Epithelial cell of esophagus (primary cell): ENCODE results near the gene GRIN1.

Experiments used
- DNase-seq: peaks from one replicate; pipeline ENCODE4 v3.0.0; 2010; ENCODE audit warnings: low read depth
- H3K4me3 ChIP-seq: 2 replicates; pipeline ENCODE4 v1.5.1; 2011; ENCODE audit warnings: mild to moderate bottlenecking, low read length, control low read depth
- CTCF ChIP-seq: IDR thresholded peaks from 2 replicates; pipeline ENCODE4 v1.5.1; 2011; ENCODE audit warnings: low read depth, mild to moderate bottlenecking, low read length, control low read depth, inconsistent platforms; ENCODE audit not compliant: insufficient read depth; ENCODE audit errors: missing control alignments

Gene GRIN1

DNA sequence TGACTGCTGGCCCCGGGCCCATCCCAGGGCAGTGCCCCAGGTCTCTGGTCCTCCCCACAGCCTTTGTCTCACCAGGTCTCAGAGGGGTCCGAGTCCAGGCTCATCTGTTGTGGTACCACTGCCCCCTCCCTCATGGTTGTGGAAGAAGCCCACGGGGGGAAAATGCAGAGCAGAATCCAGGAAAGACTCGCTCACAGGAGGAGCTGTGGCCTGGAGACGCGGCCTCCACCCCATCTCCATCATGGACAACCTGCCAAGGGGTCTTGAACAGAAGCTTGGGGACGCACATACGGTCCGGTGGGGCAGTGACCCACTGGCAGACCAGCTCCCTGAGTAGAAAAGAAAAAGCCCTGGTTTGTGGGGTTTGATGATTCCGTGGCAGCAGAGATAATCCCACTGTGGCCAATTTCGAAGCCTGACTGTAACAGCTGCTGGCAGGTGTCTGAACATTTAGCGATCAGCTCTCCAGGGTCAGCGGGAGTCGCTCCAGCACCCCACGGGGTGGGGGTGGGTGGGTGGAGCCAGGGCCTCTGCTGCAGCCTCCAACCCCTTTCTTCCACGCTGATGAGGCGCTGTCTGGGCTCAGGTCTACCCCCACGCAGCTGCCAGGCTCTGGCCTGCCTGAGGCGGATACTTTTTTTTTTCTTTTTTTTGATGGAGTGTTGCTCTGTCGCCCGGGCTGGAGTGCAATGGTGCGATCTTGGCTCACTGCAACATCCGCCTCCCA, 1.9 kb upstream of the GRIN1 start:
- no peak for DNase-seq
- TF ChIP-seq CTCF: no peak
- no peak overlapping the region for H3K4me3 ChIP-seq

- H3K4me3 ChIP-seq: no peak overlapping the region
- TF ChIP-seq CTCF: no peak
- DNase-seq: no peak
Observed at GRCh38 chr9:137138058-137138721, 764 bp upstream of the GRIN1 start.

GRCh38 chr9:137139468-137140150, 655 bp downstream of the GRIN1 start:
- no peak overlapping the region for H3K4me3 ChIP-seq
- no peak for DNase-seq
- TF ChIP-seq CTCF: no peak

DNA sequence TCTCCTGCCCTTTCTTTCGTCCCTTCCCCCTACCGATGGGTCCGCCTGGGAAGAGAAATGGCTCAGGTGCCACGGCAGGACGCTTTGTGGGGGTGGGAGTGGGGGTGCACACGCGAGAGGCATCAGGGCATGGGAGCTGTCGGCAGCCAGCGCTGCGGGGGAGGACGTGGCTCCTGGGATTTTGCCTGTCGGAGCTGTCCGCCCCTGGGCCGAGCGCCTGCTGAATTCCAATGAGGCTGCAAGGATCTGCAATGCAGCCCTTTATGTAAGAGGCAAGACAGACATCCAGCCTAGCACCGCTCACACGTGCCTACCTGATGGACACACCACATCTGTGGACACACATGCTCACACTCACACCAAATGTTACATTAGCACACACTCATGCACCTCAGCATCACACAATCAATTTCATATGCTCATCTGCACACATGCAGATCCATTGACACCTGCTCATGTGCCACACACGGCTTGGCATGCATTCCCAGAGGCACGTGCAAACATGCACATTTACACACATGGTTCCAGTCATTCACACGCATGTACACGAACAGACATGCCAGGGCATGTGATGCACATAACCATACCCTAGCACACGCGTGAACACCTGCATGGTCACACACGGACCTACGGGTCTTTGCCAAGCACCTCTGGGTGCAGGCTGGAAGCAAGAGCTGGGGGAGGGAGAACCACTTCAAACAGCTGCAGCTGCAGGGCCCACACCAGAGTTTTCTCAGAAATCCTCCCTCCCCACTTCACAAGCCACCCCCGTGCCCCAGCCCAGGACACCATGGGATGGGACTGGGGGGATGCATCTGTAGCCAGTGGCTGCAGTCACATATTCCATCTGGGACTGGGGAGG, 1.4 kb downstream of the GRIN1 start:
- DNase-seq: no peak
- TF ChIP-seq CTCF: no peak
- H3K4me3 ChIP-seq: no peak overlapping the region

DNA sequence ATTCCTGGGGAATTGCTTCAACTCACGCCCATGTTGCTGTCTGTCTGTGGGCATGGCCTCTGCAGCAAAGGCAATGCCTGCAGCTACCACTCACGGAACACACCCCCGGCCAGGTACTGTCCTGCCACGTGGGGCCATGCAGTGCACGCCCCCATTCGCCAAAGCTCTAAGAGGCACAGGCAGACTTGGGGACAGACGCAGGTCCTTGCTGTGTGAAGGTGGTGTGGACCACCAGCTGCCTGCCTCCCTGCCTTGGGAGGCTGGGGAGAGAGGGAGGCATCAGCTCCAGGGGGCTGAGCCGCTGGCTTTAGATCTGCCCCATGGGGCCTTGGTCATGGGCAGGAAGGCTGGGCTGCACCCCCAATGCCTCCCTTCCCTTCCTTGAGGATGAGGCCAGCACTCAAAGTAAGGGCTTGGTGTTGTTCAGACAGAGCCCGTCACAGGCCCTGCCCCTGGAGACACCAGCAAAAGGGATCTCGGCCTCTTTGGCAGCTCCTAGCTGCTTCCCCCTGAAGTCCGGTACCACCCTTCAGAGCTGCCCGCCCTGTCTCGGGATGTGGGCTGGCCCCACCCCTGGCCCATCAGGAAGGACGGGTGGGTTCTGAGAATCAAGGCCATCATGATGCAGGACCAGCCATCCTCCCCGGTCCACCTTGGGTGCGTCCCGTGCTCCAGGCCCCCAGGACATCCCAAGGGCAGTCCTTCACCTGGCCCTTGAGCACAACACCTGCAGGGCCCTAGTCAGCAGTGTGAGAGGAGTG, 2.3 kb downstream of the GRIN1 start:
- no peak overlapping the region for H3K4me3 ChIP-seq
- no peak for DNase-seq
- no peak for TF ChIP-seq CTCF
